Muscle of leg (tissue), 11 donors: ENCODE results near the gene TNFSF8. TPM values are rescaled to one million over a fixed set of nuclear protein-coding genes. Genes with fewer than 3 reads are reported as not detected.

Source experiments
- DNase-seq: peaks from one replicate; pipeline ENCODE4 v3.0.0; 2013
- H3K27ac ChIP-seq: one replicate; pipeline ENCODE4 v1.5.1; 2013; ENCODE audit warnings: mild to moderate bottlenecking, low read length, control low read depth
- H3K27me3 ChIP-seq: one replicate; pipeline ENCODE4 v1.6.1; 2013; ENCODE audit warnings: low read length; ENCODE audit not compliant: control insufficient read depth, insufficient read depth
- H3K36me3 ChIP-seq: one replicate; pipeline ENCODE4 v1.6.1; 2013; ENCODE audit warnings: low read length; ENCODE audit not compliant: control insufficient read depth, insufficient read depth
- H3K4me1 ChIP-seq: one replicate; pipeline ENCODE4 v1.6.1; 2013; ENCODE audit warnings: low read length; ENCODE audit not compliant: control insufficient read depth, insufficient read depth
- H3K4me3 ChIP-seq: one replicate; pipeline ENCODE4 v1.5.1; 2013; ENCODE audit warnings: low read length, control low read depth
- H3K9me3 ChIP-seq: replicated peaks from 2 replicates; pipeline ENCODE4 v1.6.1; 2013; ENCODE audit warnings: low read depth, low read length; ENCODE audit not compliant: control insufficient read depth
- WGBS: methylation state at CpG from one replicate; pipeline ENCODE4 v1.1.5; 2013; ENCODE audit warnings: missing lambda C conversion rate; ENCODE audit not compliant: insufficient coverage; 5-methylcytosine and 5-hydroxymethylcytosine counted together
- polyA plus RNA-seq, 8 donors: library from polyadenylated mRNA; unstranded; fragments of 120-200 nt; gene quantifications; one replicate each; pipeline versions ENCODE4 v1.2.1 to v1.2.3, GENCODE V29; 2013; ENCODE audit warnings: inconsistent platforms in 1 of 8, low replicate concordance in 1 of 8; ENCODE audit not compliant: insufficient read length in 8 of 8, insufficient read depth in 1 of 8
- total RNA-seq: library from RNA; stranded (reverse); fragments of 120-200 nt; gene quantifications from one replicate; pipeline ENCODE4 v1.2.4, GENCODE V29; 2013

Gene TNFSF8
- total and polyA plus RNA-seq, 9 donors = 0.28 to 0.85 (median 0.63) TPM

DNA sequence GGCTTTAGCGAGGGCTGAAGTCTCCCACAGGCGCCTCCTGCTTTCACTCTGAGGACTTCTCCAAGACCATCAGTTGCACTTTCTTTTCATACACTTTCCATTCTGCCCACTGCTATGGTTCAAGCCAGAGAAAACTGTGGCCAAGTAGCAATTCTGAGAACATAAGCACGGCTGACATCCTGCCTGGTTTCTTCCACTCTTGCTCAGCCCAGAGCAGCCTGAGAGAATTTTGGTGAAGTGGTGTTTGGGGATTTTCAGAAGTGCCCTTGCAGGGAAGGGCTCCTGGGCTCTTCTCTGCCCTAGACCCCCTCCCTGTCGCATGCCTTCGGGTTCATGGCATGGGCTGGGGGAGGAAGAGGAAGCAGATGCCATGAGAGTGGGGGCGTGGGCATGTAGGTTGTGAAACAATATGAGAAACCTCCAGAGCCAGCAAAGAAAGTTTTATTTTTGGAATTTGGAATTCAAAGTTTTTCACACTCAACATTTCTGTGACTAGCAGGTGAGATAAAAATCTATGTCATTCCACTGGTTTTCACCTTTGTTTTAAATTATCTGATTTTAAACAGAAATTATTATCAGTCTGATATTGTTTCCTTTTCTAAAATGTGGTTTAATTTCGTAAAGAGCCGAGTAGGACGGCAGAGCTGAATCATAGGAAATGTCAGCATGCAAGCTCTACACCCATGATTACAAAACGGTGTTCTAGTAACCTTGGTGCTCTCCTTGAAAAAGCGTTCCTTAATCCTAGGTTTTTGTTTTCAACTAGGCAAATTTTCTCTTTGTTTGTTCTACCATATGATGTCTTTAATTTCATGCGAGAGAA, 27.8 kb upstream of the TNFSF8 start:
- H3K36me3 ChIP-seq = no peaks in the 10 kb centered on the region
- H3K4me3 ChIP-seq = no peak overlapping the region
- 78% methylated on average over 7 of the region's 12 CpGs for WGBS
- H3K27ac ChIP-seq = peak overlapping the region; percentile 6
- peak; percentile 69 for DNase-seq
- H3K9me3 ChIP-seq = peaks cover 2% of the 10 kb centered on the region
- no peaks in the 10 kb centered on the region for H3K27me3 ChIP-seq
- no peaks in the 10 kb centered on the region for H3K4me1 ChIP-seq

DNA sequence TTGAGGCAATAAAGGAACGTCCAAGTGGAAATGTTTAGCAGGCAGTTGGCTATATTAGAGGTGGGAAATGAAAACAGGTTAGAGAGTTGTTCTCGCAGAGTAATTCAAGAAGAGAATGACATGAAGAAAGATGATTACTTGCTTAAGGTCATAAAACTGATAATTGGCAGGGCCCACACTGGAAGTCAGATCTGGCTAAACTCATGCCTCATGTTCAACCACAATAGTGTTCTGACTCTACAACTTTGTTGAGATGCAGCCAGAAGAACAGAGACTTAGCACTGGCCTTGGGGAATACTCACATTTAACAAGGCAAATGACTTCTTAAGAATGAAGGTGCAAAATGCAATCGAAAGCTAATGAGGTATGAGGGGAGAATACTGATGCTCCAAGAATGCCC, 27.2 kb upstream of the TNFSF8 start:
- peak overlapping the region; percentile 6 for H3K27ac ChIP-seq
- 57% methylated on average over 1 of the region's 3 CpGs for WGBS
- no peaks in the 10 kb centered on the region for H3K36me3 ChIP-seq
- H3K9me3 ChIP-seq = no peaks in the 10 kb centered on the region
- no peak overlapping the region for H3K4me3 ChIP-seq
- no peaks in the 10 kb centered on the region for H3K4me1 ChIP-seq
- no peak for DNase-seq
- H3K27me3 ChIP-seq = no peaks in the 10 kb centered on the region

DNA sequence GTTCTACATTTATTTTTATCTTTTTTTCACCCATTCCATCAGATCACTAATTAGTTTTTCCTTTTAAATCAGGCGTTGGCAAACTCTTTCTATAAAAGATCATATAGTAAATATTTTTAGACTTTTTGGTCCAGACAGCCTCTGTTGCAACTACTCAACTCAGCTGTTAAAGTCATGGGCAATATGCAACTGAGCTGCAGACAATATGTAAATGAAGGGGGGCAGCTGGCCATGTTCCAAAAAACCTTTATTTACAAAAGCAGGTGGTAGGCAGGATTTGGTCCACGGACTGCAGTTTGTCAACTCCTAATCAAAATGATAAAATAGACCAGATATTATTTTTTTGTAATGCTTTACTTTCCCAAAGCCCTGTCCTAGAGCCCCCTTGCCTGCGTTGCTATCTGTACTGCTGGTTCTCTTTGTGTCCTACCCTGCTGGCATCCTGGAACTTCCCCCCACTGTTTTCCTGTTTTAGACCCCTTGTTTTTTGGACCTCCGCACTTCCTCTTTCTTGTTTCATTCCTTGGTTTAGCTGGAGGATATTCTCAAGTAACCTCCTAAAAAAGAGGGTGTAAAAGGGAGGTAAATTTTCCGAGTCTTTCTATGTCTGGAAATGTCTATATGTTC, 24.7 kb upstream of the TNFSF8 start:
- 64% methylated on average over 1 of the region's 5 CpGs for WGBS
- H3K4me1 ChIP-seq = no peaks in the 10 kb centered on the region
- H3K27ac ChIP-seq = no peak overlapping the region

DNA sequence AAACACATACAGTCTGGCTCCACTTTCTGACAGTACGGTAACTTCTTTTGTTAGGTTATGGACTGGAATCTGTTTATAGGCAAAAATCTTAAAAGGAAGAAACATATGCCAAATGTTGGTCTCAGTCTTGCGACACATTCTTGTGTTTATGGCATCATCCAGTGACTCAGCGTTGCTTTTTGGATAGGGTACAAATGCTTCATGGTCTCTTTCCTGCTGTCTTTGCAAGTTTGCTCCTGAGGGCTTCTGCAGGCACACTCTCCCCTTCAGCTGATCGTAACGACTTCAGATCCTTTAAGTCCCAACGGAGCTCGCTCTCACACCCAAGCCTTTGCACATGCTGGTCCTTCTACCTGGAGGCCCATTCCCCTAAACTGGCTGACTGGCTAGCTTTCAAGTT, 23.6 kb upstream of the TNFSF8 start:
- Histone ChIP-seq H3K27me3 (no peaks in the 10 kb centered on the region), H3K9me3 (no peaks in the 10 kb centered on the region), H3K36me3 (no peaks in the 10 kb centered on the region), H3K27ac (no peak overlapping the region), H3K4me3 (no peak overlapping the region), H3K4me1 (no peaks in the 10 kb centered on the region)
- DNase-seq = peak; percentile 65
- 20% methylated on average over 6 of the region's 7 CpGs for WGBS

More for the DNA sequence above, 24.7 kb upstream of the TNFSF8 start:
- no peak overlapping the region for H3K4me3 ChIP-seq
- DNase-seq = peak; percentile 55
- no peaks in the 10 kb centered on the region for H3K27me3 ChIP-seq
- no peaks in the 10 kb centered on the region for H3K36me3 ChIP-seq
- no peaks in the 10 kb centered on the region for H3K9me3 ChIP-seq

GRCh38 chr9:114953046-114953445, 22.7 kb upstream of the TNFSF8 start:
- Histone ChIP-seq H3K4me3 (no peak overlapping the region), H3K36me3 (no peaks in the 10 kb centered on the region), H3K4me1 (no peaks in the 10 kb centered on the region), H3K27me3 (no peaks in the 10 kb centered on the region), H3K27ac (no peak overlapping the region), H3K9me3 (no peaks in the 10 kb centered on the region)
- no CpG with 5 or more reads among the region's 2 CpGs for WGBS
- DNase-seq = no peak

GRCh38 chr9:114950761-114951160, 20.4 kb upstream of the TNFSF8 start:
- Histone ChIP-seq H3K27ac (no peak overlapping the region), H3K36me3 (no peaks in the 10 kb centered on the region), H3K27me3 (no peaks in the 10 kb centered on the region), H3K9me3 (no peaks in the 10 kb centered on the region), H3K4me3 (no peak overlapping the region), H3K4me1 (no peaks in the 10 kb centered on the region)
- no peak for DNase-seq
- WGBS = 60% methylated on average over 1 of the region's 2 CpGs

DNA sequence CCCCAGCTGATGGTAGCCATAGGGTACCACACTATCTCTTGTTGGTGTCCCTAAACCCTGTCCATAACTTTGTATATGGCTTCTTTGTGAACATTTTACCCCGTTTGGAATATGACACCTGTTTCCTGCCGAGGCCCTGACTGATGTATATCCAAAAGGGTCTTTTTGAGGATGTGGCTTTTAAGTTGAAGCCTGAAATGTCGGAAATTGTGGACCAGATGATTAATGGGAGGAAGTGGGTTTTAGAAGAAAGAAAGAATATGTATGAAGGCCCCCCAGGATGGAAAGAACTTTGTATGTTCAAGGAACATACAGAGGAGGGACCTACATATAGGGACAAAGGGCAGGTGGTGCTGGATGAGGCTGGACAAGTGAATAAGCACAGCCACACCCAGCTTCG, 16.7 kb upstream of the TNFSF8 start:
- H3K4me3 ChIP-seq = no peak overlapping the region
- no peaks in the 10 kb centered on the region for H3K27me3 ChIP-seq
- H3K9me3 ChIP-seq = no peaks in the 10 kb centered on the region
- WGBS = 59% methylated on average over 4 of the region's 4 CpGs
- no peak overlapping the region for H3K27ac ChIP-seq
- H3K36me3 ChIP-seq = no peaks in the 10 kb centered on the region
- DNase-seq = no peak
- peaks cover under 1% of the 10 kb centered on the region for H3K4me1 ChIP-seq

DNA sequence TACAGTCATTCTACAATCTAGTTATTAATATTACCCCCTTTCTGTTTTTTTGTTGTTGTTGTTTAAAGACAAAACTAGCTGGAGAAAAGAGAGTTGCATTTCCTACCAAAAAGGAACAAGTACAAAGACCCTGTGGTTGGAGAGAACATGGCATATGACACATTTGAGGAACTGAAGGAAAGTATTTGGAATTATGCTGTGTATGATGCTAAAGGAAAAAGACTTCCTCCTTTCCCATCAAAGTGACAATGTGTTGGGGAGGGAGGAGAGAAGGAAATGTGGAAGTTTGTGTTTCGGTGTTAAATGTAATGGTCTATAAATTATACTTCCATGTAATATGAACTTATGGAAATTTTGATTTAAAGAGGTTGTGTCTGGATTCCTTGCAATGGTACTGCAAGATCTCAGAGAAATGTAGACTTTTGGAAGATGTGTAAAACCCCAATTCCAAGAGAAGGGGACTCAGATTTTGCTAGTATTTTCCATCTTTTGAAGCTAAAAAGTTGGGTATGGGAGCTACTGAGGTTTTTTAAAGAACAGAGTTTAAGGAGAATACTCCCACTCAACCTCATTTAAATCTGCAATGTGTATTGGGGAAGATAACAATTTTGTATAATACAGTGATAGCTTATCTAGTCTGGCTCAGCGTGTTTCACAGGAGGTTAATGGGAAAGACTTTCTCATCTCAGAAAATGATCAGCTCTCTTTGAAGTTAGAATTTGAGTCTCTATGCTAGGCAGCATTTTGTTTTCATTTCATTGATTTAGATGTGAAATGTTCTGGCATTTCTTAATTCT, 15.4 kb upstream of the TNFSF8 start:
- Histone ChIP-seq H3K4me1 (peaks cover 3% of the 10 kb centered on the region), H3K36me3 (no peaks in the 10 kb centered on the region), H3K27ac (no peak overlapping the region), H3K4me3 (no peak overlapping the region), H3K9me3 (no peaks in the 10 kb centered on the region), H3K27me3 (no peaks in the 10 kb centered on the region)
- no CpG with 5 or more reads among the region's 2 CpGs for WGBS
- peak; percentile 44 for DNase-seq

GRCh38 chr9:114941376-114941775, 11.0 kb upstream of the TNFSF8 start:
- Histone ChIP-seq H3K4me1 (peaks cover 3% of the 10 kb centered on the region), H3K36me3 (no peaks in the 10 kb centered on the region), H3K9me3 (no peaks in the 10 kb centered on the region), H3K4me3 (no peak overlapping the region), H3K27ac (no peak overlapping the region), H3K27me3 (no peaks in the 10 kb centered on the region)
- peak; percentile 50 for DNase-seq
- WGBS = no CpG with 5 or more reads among the region's 2 CpGs
